Measurements from ENCODE around the gene DUSP9.

DUSP9 gene

DNA sequence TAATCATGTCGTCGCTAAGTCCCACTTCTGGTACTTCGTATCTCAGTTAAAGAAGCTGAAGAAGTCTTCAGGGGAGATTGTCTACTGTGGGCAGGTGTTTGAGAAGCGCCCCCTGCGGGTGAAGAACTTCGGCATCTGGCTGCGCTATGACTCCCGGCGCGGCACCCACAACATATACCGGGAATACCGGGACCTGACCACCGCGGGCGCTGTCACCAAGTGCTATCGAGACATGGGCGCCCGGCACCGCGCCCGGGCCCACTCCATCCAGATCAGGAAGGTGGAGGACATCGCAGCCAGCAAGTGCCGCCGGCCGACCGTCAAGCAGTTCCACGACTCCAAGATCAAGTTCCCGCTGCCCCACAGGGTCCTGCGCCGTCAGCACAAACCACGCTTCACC is 15.3 kb downstream of the DUSP9 start:
- TF ChIP-seq POLR2A (IDR thresholded peaks at IDR 0.05; ENCODE audit: low read depth, low read length) = no peak
- TF ChIP-seq POLR2AphosphoS5 (IDR thresholded peaks at IDR 0.05; ENCODE audit: low read depth, low read length) = no peak
- TF ChIP-seq TAF1 (IDR thresholded peaks at IDR 0.05; ENCODE audit: borderline replicate concordance, low read depth, low read length) = no peak
- no peak for FAIRE-seq
- no peak for DNase-seq (ENCODE audit: insufficient read length)

DNA sequence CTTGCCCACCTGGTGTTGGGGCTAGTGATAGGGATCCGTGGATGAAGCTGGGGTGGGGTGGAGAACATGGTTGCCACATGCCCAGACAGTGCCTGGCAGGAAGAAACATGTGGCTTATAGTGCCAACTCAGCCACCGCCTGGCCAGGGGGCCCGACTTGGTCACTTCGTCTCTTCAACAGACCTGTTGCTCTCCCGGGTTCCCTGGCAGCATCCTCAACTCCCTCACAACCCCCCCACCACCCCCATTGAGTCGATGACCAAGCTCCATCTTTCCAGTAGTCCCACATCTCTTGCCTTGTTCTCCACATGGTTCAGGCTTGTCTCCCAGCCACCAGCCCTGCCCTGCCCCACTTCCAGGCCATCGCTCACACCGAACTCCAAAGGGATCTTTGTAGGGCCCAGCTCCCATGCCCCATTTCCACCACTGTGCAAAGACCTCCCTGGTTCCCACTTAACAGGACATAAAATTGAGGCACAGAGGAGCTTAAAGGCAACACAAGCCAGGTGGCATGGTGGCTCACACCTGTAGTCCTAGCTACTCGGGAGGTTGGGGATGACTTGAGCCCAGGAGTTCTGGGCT is 18.8 kb downstream of the DUSP9 start:
- no peak for DNase-seq (ENCODE audit: insufficient read length)
- TF ChIP-seq POLR2AphosphoS5 (IDR thresholded peaks at IDR 0.05; ENCODE audit: low read depth, low read length) = no peak
- no peak for TF ChIP-seq TAF1 (IDR thresholded peaks at IDR 0.05; ENCODE audit: borderline replicate concordance, low read depth, low read length)
- no peak for TF ChIP-seq POLR2A (IDR thresholded peaks at IDR 0.05; ENCODE audit: low read depth, low read length)
- no peak for FAIRE-seq

GRCh38 chrX:153667281-153667955 is 20.4 kb downstream of the DUSP9 start:
- TF ChIP-seq POLR2AphosphoS5 (IDR thresholded peaks at IDR 0.05; ENCODE audit: low read depth, low read length) = no peak
- no peak for TF ChIP-seq POLR2A (IDR thresholded peaks at IDR 0.05; ENCODE audit: low read depth, low read length)
- TF ChIP-seq TAF1 (IDR thresholded peaks at IDR 0.05; ENCODE audit: borderline replicate concordance, low read depth, low read length) = no peak
- DNase-seq (ENCODE audit: insufficient read length) (no peak), FAIRE-seq (no peak)

DNA sequence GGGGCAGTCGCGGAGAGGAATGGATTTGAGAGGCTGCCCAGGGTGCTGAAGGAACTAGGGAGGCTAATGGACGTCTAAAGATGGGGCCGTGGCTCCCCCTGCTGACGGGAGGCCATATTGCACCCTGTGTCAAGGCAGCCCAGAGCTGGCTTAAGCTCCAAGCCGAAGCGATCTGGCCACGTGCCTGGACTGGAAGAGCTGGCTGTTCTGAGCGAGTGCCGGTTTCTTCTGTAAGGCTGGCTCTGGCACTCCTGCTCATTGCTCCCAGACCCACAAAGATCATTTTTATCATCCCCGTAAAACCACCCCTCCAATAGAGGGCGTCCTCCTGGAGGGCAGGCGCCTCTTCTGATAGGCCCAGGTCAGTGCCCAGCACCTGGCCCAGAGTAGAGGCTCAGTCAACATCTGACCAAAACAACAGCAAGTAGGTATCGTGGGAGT is 21.0 kb downstream of the DUSP9 start:
- peak; percentile 78 for FAIRE-seq
- DNase-seq (ENCODE audit: insufficient read length) = no peak
- no peak for TF ChIP-seq POLR2A (IDR thresholded peaks at IDR 0.05; ENCODE audit: low read depth, low read length)
- no peak for TF ChIP-seq POLR2AphosphoS5 (IDR thresholded peaks at IDR 0.05; ENCODE audit: low read depth, low read length)
- no peak for TF ChIP-seq TAF1 (IDR thresholded peaks at IDR 0.05; ENCODE audit: borderline replicate concordance, low read depth, low read length)

- DNase-seq (ENCODE audit: insufficient read length) (no peak), FAIRE-seq (no peak)
- no peak for TF ChIP-seq POLR2A (IDR thresholded peaks at IDR 0.05; ENCODE audit: low read depth, low read length)
- no peak for TF ChIP-seq TAF1 (IDR thresholded peaks at IDR 0.05; ENCODE audit: borderline replicate concordance, low read depth, low read length)
- no peak for TF ChIP-seq POLR2AphosphoS5 (IDR thresholded peaks at IDR 0.05; ENCODE audit: low read depth, low read length)
Observed at GRCh38 chrX:153668423-153669173, 21.6 kb downstream of the DUSP9 start.

GRCh38 chrX:153669174-153669890 is 22.3 kb downstream of the DUSP9 start:
- no peak for FAIRE-seq
- DNase-seq (ENCODE audit: insufficient read length) = peak; percentile 68
- no peak for TF ChIP-seq POLR2A (IDR thresholded peaks at IDR 0.05; ENCODE audit: low read depth, low read length)
- no peak for TF ChIP-seq TAF1 (IDR thresholded peaks at IDR 0.05; ENCODE audit: borderline replicate concordance, low read depth, low read length)
- no peak for TF ChIP-seq POLR2AphosphoS5 (IDR thresholded peaks at IDR 0.05; ENCODE audit: low read depth, low read length)

GRCh38 chrX:153669901-153670731 is 23.1 kb downstream of the DUSP9 start:
- DNase-seq (ENCODE audit: insufficient read length) = no peak
- FAIRE-seq = no peak
- TF ChIP-seq POLR2AphosphoS5 (IDR thresholded peaks at IDR 0.05; ENCODE audit: low read depth, low read length) (no peak), TAF1 (IDR thresholded peaks at IDR 0.05; ENCODE audit: borderline replicate concordance, low read depth, low read length) (no peak)

DNA sequence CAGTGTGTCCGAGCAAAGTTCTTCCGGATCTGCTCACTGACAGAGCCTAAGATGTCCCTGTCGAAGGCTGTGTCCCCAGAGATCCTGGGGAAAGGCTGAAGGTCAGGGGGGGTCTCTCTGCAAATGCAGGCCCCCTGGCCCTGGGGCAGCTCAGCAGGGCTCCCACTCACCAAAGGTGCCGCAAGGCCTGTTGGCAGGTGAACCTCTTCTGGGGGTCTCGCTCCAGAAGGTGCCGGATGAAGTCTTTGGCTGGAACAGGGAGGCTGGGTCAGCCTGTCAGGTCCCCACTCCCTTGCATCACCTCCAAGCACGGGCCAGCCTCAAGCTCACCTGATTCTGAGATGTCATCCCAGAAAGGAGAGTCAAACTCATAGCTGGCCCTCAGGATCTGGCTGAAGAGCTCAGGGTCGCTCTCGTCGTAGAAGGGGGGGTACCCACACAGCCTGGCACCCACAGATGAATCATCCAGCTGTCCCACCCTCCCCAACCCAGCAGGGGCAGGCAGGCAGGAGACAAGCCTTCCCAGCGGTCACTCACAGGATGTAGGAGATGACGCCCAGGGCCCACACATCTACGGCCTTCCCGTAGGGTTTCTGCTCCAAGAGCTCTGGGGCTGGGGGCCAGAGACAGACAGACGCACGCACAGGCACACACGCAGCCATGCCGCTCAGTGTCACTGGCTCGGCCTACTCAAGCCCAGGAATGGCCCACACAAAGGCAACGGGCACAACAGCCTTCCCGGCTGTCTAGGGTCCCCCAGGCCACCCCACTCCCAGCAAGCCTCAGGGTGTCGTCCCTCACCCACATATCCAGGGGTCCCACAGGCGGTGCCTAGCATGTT is 24.0 kb downstream of the DUSP9 start:
- DNase-seq (ENCODE audit: insufficient read length) = no peak
- no peak for FAIRE-seq
- TF ChIP-seq POLR2AphosphoS5 (IDR thresholded peaks at IDR 0.05; ENCODE audit: low read depth, low read length) (no peak), TAF1 (IDR thresholded peaks at IDR 0.05; ENCODE audit: borderline replicate concordance, low read depth, low read length) (no peak), POLR2A (IDR thresholded peaks at IDR 0.05; ENCODE audit: low read depth, low read length) (no peak)

DNA sequence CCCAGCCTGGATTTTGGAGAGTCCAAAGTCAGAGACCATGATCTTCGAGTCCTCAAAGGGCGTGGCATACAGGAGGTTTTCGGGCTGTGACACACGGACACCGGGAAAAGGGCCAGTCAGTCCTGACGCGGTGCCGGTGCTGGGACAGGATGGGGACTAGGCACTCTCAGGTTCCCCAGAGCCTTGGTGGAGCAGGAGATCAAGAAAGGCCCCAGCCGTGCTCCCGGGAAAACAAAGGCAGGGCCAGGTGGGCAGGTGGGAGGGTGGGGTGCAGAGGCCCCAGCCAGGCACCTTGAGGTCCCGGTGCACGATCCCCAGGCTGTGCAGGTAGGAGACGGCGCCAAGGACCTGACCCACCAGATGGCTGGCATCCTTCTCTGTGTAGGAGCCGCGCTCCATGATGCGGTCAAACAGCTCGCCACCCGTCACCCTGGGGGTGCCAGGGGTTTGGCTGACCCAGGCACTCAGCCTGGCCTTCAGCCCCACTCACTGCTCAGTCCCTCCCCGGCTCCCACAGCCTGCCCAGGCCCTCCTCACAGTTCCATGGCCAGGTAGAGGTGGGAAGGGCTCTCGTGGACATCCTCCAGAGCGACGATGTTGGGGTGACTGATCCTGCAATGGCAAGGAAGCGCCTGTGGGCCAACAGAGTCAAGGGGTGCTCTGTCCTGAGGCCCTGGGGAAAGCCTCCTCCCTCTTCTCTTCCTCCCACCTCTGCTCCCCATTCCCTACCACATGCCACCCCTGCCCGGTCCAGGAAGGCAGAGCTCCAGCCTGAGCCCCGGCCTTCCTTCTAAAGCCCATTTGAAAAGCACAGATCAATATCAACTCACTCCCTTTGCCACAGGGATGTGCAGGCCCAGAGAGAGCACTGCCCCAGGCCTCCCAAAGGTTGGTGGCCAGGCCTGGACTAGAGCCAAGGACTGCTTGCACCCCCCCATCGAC is 24.9 kb downstream of the DUSP9 start:
- no peak for TF ChIP-seq POLR2AphosphoS5 (IDR thresholded peaks at IDR 0.05; ENCODE audit: low read depth, low read length)
- TF ChIP-seq POLR2A (IDR thresholded peaks at IDR 0.05; ENCODE audit: low read depth, low read length) = no peak
- TF ChIP-seq TAF1 (IDR thresholded peaks at IDR 0.05; ENCODE audit: borderline replicate concordance, low read depth, low read length) = no peak
- DNase-seq (ENCODE audit: insufficient read length) (no peak), FAIRE-seq (no peak)

All from GM12892 (cell line).